Measurements from ENCODE around the gene SPAG8.

- TF ChIP-seq POLR2A (IDR thresholded peaks at IDR 0.05), result no peak
- TF ChIP-seq CTCF (IDR thresholded peaks at IDR 0.05), result no peak
- no peak for TF ChIP-seq POLR2AphosphoS5 (IDR thresholded peaks at IDR 0.05)
Observed at GRCh38 chr9:35760651-35761050, 51.4 kb downstream of the SPAG8 start.

All from breast epithelium (tissue), 3 donors.